ENCODE measurements around the gene SLC35F3.
A peak's percentile ranks its signal among the peaks of the same experiment; 100 is the strongest.

DNA sequence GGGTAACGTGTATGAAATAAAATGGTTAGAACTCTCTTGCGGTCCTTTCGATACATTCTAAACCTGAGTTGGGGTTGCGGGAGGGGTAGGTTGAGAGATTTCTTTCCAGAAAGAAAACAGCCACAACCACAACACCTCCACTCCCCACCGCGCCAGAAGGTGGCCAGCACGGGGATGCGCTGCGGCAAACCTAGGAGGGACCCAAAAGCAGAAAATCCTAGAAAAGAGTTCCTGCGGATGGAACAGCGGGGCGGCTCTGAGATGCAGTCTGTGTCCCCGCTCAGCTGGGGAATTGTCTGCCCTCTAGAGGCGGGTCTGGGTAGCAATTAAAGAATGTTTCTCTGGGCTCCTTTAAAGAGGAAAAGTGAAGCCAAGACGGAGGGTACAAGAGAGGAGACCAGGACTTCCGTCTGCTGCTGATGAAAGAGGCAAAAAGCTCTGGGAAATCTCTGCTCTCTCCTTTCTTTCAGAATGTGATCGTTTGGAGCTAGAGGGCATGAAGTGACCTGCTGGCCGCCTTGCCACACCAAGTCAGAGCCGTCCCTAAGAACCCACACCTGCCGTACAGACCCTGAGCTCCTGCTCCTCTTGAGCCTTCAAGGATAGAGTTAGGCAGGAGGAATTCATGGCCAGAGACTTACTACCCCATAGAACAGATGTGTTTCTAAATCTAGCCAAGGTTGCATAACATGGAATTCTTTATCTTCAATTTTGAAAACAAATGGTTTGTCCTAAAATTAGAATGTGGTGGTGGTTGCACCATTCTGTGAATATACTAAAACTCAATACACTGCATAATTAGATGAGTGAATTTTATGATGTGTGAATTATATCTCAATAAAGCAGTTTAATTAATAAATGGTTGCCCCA, 422.3 kb downstream of the SLC35F3 start:
- TF ChIP-seq, protein P1, sequence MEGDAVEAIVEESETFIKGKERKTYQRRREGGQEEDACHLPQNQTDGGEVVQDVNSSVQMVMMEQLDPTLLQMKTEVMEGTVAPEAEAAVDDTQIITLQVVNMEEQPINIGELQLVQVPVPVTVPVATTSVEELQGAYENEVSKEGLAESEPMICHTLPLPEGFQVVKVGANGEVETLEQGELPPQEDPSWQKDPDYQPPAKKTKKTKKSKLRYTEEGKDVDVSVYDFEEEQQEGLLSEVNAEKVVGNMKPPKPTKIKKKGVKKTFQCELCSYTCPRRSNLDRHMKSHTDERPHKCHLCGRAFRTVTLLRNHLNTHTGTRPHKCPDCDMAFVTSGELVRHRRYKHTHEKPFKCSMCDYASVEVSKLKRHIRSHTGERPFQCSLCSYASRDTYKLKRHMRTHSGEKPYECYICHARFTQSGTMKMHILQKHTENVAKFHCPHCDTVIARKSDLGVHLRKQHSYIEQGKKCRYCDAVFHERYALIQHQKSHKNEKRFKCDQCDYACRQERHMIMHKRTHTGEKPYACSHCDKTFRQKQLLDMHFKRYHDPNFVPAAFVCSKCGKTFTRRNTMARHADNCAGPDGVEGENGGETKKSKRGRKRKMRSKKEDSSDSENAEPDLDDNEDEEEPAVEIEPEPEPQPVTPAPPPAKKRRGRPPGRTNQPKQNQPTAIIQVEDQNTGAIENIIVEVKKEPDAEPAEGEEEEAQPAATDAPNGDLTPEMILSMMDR (IDR thresholded peaks at IDR 0.05; ENCODE audit: low read depth, low read length, missing input control), result peak; percentile 62
- no peak for TF ChIP-seq TAF1 (conservative IDR thresholded peaks at IDR 0.05)
- TF ChIP-seq, protein P2, sequence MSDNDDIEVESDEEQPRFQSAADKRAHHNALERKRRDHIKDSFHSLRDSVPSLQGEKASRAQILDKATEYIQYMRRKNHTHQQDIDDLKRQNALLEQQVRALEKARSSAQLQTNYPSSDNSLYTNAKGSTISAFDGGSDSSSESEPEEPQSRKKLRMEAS (IDR thresholded peaks at IDR 0.05), result no peak
- no peak for TF ChIP-seq RXRA (IDR thresholded peaks at IDR 0.05)
- no peak for TF ChIP-seq HNF4G (IDR thresholded peaks at IDR 0.05)
- no peak for TF ChIP-seq EGR1 (IDR thresholded peaks at IDR 0.05; ENCODE audit: low read depth in 2 of 2)
- TF ChIP-seq SP1 (IDR thresholded peaks at IDR 0.05), result no peak
- TF ChIP-seq RAD21 (IDR thresholded peaks at IDR 0.05), result peak; percentile 73 to 81
- TF ChIP-seq, protein P3, sequence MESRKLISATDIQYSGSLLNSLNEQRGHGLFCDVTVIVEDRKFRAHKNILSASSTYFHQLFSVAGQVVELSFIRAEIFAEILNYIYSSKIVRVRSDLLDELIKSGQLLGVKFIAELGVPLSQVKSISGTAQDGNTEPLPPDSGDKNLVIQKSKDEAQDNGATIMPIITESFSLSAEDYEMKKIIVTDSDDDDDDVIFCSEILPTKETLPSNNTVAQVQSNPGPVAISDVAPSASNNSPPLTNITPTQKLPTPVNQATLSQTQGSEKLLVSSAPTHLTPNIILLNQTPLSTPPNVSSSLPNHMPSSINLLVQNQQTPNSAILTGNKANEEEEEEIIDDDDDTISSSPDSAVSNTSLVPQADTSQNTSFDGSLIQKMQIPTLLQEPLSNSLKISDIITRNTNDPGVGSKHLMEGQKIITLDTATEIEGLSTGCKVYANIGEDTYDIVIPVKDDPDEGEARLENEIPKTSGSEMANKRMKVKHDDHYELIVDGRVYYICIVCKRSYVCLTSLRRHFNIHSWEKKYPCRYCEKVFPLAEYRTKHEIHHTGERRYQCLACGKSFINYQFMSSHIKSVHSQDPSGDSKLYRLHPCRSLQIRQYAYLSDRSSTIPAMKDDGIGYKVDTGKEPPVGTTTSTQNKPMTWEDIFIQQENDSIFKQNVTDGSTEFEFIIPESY (IDR thresholded peaks at IDR 0.05), result no peak
- TF ChIP-seq, protein P4, sequence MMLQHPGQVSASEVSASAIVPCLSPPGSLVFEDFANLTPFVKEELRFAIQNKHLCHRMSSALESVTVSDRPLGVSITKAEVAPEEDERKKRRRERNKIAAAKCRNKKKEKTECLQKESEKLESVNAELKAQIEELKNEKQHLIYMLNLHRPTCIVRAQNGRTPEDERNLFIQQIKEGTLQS (IDR thresholded peaks at IDR 0.05), result no peak
- TF ChIP-seq, protein P5, sequence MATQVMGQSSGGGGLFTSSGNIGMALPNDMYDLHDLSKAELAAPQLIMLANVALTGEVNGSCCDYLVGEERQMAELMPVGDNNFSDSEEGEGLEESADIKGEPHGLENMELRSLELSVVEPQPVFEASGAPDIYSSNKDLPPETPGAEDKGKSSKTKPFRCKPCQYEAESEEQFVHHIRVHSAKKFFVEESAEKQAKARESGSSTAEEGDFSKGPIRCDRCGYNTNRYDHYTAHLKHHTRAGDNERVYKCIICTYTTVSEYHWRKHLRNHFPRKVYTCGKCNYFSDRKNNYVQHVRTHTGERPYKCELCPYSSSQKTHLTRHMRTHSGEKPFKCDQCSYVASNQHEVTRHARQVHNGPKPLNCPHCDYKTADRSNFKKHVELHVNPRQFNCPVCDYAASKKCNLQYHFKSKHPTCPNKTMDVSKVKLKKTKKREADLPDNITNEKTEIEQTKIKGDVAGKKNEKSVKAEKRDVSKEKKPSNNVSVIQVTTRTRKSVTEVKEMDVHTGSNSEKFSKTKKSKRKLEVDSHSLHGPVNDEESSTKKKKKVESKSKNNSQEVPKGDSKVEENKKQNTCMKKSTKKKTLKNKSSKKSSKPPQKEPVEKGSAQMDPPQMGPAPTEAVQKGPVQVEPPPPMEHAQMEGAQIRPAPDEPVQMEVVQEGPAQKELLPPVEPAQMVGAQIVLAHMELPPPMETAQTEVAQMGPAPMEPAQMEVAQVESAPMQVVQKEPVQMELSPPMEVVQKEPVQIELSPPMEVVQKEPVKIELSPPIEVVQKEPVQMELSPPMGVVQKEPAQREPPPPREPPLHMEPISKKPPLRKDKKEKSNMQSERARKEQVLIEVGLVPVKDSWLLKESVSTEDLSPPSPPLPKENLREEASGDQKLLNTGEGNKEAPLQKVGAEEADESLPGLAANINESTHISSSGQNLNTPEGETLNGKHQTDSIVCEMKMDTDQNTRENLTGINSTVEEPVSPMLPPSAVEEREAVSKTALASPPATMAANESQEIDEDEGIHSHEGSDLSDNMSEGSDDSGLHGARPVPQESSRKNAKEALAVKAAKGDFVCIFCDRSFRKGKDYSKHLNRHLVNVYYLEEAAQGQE (IDR thresholded peaks at IDR 0.05), result no peak
- TF ChIP-seq YY1 (IDR thresholded peaks at IDR 0.05), result no peak
